ENCODE data around the gene GREB1L. TPM values are rescaled to one million over a fixed set of nuclear protein-coding genes. Genes with fewer than 3 reads are reported as not detected.

GREB1L gene
- total and polyA plus RNA-seq, 10 of the 15 experiments (the other 5 are each of a cell fraction or from before 2014, with no cell fraction given): under 0.01 to 0.11 (median 0.03) TPM; not detected in 1

- intact Hi-C loops (cut with micrococcal nuclease; ENCODE audit: unreplicated experiment): no loop called here
- Histone ChIP-seq H3K9ac (ENCODE audit: control insufficient read depth, insufficient read depth, low read length) (no peak overlapping the region), H3K9me3 (replicated peaks; ENCODE audit: control insufficient read depth, insufficient read depth, low read length) (no peaks in the 10 kb centered on the region), H3K36me3 (ENCODE audit: control insufficient read depth in 2 of 2, insufficient read depth in 2 of 2, low read length in 1 of 2) (no peaks in the 10 kb centered on the region), H3K4me2 (ENCODE audit: control insufficient read depth, insufficient read depth) (no peak overlapping the region), H4K20me1 (ENCODE audit: control insufficient read depth, insufficient read depth) (no peaks in the 10 kb centered on the region), H3K79me2 (ENCODE audit: control insufficient read depth, insufficient read depth, low read length) (no peaks in the 10 kb centered on the region), H3K27ac (ENCODE audit: control insufficient read depth, insufficient read depth) (no peak overlapping the region), H3K27me3 (replicated peaks in 1 of 2; ENCODE audit: control insufficient read depth in 2 of 2, insufficient read depth in 2 of 2, low read length in 1 of 2) (no peaks in the 10 kb centered on the region), H3K4me1 (ENCODE audit: control insufficient read depth, insufficient read depth, low read length) (no peaks in the 10 kb centered on the region), H2AFZ (ENCODE audit: control insufficient read depth, low read depth, low read length) (no peak overlapping the region), H3K4me3 (no peak overlapping the region)
- POLR2A ChIA-PET: no interaction called here
- ATAC-seq: no peak
- WGBS (ENCODE audit: insufficient coverage, insufficient replicate concordance, low lambda C conversion rate, missing lambda C conversion rate): 34% methylated on average over 2 of the region's 2 CpGs
- no peak for DNase-seq (ENCODE audit: low read depth, low spot score)
- in situ Hi-C loops (cut with MboI): no loop called here
- TF ChIP-seq SMAD1 (IDR thresholded peaks at IDR 0.05; ENCODE audit: low read depth, partially characterized antibody): no peak
- no TSS peak for BruUV-seq (replicated peaks)
- CTCF ChIA-PET: no interaction called here
- SMC1A ChIA-PET (ENCODE audit: uncharacterized antibody, unreplicated experiment): no interaction called here
- RAD21 ChIA-PET (ENCODE audit: unreplicated experiment): no interaction called here
- no peak for FAIRE-seq
These were observed 94.8 kb downstream of the GREB1L start for GRCh38 chr18:21336846-21337245.

DNA sequence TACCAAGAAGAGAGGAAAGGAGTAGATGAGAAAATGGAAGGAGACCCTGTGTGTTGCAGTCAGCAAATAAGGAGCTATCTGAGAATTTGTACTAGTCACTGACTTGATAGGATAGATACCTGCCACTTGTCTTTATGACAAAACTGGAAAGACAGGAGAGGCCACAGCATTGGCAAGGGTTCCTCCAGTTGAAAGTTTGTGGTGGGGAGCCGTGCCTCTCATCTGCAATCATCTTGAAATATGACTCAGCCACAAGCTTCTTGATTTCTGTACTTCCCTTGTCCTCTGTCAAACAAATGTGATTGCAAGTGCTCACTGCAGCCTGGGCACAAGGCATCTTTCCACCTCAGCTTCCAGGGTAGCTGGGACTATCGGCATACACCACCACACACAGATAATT is 99.1 kb downstream of the GREB1L start:
- POLR2A ChIA-PET: no interaction called here
- CTCF ChIA-PET: no interaction called here
- no peaks in the 10 kb centered on the region; a peak in 1 of 4 replicates for H3K27me3 ChIP-seq (replicated peaks in 1 of 2; ENCODE audit: control insufficient read depth in 2 of 2, insufficient read depth in 2 of 2, low read length in 1 of 2)
- H4K20me1 ChIP-seq (ENCODE audit: control insufficient read depth, insufficient read depth): no peaks in the 10 kb centered on the region
- in situ Hi-C loops (cut with MboI): no loop called here
- H3K4me2 ChIP-seq (ENCODE audit: control insufficient read depth, insufficient read depth): no peak overlapping the region
- no peak overlapping the region for H3K27ac ChIP-seq (ENCODE audit: control insufficient read depth, insufficient read depth)
- intact Hi-C loops (cut with micrococcal nuclease; ENCODE audit: unreplicated experiment): no loop called here
- BruUV-seq (replicated peaks): no TSS peak
- FAIRE-seq (no peak), ATAC-seq (no peak), DNase-seq (ENCODE audit: low read depth, low spot score) (no peak)
- no peaks in the 10 kb centered on the region for H3K36me3 ChIP-seq (ENCODE audit: control insufficient read depth in 2 of 2, insufficient read depth in 2 of 2, low read length in 1 of 2)
- no peak overlapping the region for H3K9ac ChIP-seq (ENCODE audit: control insufficient read depth, insufficient read depth, low read length)
- no peak overlapping the region for H3K4me3 ChIP-seq
- H3K9me3 ChIP-seq (replicated peaks; ENCODE audit: control insufficient read depth, insufficient read depth, low read length): no peaks in the 10 kb centered on the region
- RAD21 ChIA-PET (ENCODE audit: unreplicated experiment): no interaction called here
- TF ChIP-seq BCL11A (IDR thresholded peaks at IDR 0.05; ENCODE audit: low read depth, low read length) (no peak), SIX5 (IDR thresholded peaks at IDR 0.05; ENCODE audit: low read depth, low read length, severe bottlenecking) (no peak), SMAD1 (IDR thresholded peaks at IDR 0.05; ENCODE audit: low read depth, partially characterized antibody) (no peak), JUND (IDR thresholded peaks at IDR 0.05; ENCODE audit: low read depth, low read length) (no peak), SREBF2 (IDR thresholded peaks at IDR 0.05; ENCODE audit: low read length) (no peak), CREM (IDR thresholded peaks at IDR 0.05; ENCODE audit: low read depth) (no peak), NR2C2 (IDR thresholded peaks at IDR 0.05; ENCODE audit: borderline replicate concordance, control insufficient read depth, insufficient read length, low read depth) (no peak), SMC3 (IDR thresholded peaks at IDR 0.05; ENCODE audit: borderline replicate concordance, low read length) (no peak), SMAD5 (IDR thresholded peaks at IDR 0.05; ENCODE audit: low read depth) (no peak), EP300 (IDR thresholded peaks at IDR 0.05; ENCODE audit: borderline replicate concordance in 1 of 2, control insufficient read depth in 1 of 2, low read depth in 2 of 2, low read length in 2 of 2) (no peak), ZZZ3 (IDR thresholded peaks at IDR 0.05; ENCODE audit: control insufficient read depth, insufficient read length, low read depth) (no peak)
- TF ChIP-seq, protein P1, sequence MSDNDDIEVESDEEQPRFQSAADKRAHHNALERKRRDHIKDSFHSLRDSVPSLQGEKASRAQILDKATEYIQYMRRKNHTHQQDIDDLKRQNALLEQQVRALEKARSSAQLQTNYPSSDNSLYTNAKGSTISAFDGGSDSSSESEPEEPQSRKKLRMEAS (IDR thresholded peaks at IDR 0.05; ENCODE audit: low read depth, low read length): no peak
- no peaks in the 10 kb centered on the region for H3K79me2 ChIP-seq (ENCODE audit: control insufficient read depth, insufficient read depth, low read length)
- H3K4me1 ChIP-seq (ENCODE audit: control insufficient read depth, insufficient read depth, low read length): no peaks in the 10 kb centered on the region
- H2AFZ ChIP-seq (ENCODE audit: control insufficient read depth, low read depth, low read length): no peak overlapping the region
- SMC1A ChIA-PET (ENCODE audit: uncharacterized antibody, unreplicated experiment): no interaction called here
- WGBS (ENCODE audit: insufficient coverage, insufficient replicate concordance, low lambda C conversion rate, missing lambda C conversion rate): 14% methylated on average over 2 of the region's 2 CpGs

All from GM12878 (cell line).